NCI-H510A treated with DMSO at 0.1 percent for 48 hours (cell line): ENCODE results near the gene CFAP65.

Experiments used
- DNase-seq: peaks from one replicate; lab custom pipeline; 2025; lab: John Stamatoyannopoulos, UW

CFAP65 gene

GRCh38 chr2:219016721-219017120, 24.6 kb downstream of the CFAP65 start:
- no peak for DNase-seq

GRCh38 chr2:219010873-219011272, 30.4 kb downstream of the CFAP65 start:
- no peak for DNase-seq

DNA sequence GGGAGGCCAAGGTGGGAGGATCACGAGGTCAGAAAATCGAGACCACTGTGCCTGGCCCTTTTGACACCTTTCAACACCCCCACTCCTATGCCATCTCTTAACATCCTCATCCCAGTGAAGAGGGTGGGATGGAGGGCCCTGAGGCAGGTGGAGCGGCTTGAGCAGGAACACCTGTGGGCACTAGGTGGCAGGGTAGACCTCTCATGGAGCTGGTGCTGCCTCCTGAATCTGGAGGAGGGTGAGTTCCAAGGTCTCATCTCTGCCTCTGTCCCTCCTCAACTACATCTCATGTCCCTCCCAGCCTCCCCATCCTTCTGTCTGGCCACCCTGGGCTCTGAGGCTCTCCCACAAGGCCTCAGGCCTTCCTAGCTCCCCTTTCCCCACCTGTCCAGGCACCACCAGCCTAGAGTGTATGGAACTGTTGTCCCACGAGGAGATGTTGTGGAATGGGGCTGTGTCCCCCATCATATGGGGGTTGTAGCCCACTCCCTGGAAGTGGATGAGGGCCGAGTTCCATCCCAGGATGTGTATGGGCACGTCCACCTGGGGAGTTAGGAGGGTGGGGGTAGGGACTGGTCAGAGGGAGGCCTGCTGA, 31.1 kb downstream of the CFAP65 start:
- no peak for DNase-seq

DNA sequence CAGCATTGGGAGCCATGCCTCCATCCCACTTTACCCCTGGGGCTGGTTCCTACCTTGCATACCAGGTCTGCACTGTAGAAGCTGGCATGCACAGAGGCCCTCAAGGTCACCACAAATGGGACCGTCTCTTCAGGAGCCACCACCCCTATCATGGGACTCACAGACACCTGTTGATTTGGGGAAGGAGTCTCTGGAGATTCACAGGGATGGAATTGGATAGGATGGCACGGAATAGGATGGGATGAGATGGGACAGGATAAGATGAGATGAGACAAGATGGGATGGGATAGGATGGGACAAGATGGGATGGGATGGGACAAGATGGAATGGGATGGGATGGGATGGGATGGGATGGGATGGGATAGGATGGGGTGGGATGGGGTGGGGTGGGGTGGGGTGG, 32.0 kb downstream of the CFAP65 start:
- no peak for DNase-seq

DNA sequence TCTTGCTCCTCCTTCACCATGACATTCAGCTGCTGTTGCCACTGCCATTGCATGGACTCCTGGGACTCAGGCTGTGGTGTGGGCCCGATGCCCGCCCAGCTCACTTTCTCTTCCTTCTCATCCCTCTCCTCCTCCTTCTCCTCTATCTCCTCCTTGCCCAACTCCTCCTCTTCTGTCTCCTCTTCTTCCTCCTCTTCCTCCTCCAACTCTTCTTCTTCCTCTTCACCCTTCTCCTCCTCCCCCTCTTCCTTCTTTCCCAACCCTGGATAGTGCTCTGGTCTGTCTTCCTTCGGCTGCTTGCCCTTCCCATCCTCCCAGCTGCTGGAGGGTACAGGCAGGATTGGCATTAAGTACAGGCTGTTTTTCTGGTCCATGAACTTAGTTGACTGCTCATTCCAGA, 37.3 kb downstream of the CFAP65 start:
- DNase-seq: no peak

DNA sequence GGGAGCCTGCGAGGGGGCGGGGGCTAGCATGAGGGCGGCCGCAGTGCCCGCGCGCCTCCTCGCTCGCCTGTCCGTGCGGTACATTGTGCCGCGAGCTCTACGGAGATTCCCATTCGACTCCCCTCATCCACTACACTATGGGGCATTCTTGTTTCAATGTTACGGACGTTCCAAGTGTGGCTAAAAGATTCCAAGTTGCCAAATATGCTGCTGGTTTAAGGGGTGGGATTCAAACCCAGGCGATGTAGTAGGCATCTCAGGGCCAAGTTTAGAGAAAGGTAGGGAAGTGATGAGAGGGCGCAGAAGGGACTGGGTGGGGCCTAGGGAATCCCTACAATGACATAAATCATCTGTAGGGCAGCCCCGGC, 38.1 kb downstream of the CFAP65 start:
- DNase-seq: peak; percentile 68

DNA sequence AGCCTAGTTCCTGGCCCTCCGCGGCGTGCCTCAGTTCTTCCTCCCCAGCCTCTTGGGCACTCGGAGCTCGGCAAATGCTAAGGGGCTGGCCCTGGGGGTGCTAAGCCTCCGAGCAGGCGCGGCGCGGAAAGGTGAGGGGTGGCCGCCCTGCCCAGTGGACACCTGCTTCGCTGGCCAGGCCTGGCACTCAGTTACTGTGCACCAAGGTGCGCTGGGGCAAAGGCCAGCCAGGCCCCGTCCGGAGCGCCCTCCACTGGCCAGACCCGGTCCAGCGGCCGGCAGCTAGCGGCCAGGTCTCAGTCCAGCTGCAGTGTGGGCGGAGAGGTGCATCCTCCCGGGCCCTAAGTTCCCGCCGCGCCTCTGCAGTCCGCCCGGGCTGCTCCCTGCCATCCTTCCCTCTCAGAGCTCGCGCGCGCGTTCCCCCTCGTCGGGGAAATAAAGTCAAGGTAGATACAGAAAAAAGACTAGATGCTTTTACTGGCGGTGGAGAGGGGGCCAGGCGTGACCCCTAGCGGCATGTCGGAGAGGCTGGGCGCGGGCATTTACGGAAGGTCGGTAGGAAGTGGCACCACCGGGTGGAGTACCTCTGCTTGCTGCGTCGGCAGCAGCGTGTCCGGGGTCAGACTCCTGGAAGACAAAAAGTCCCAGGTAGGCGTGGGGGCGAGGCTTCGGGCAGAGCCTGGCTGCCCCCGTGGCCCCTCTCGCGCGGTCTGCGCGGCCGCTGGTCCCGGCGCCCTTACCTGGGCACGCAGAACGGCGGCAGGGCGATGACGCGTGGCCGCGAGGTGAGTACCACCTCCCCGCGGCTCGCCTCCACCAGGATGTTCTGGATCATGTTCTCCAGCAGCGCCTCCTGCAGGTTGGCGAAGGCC, 38.7 kb downstream of the CFAP65 start:
- peak; percentile 93 for DNase-seq

- DNase-seq: peak; percentile 100
These were observed 39.5 kb downstream of the CFAP65 start for GRCh38 chr2:219001577-219002394.

DNA sequence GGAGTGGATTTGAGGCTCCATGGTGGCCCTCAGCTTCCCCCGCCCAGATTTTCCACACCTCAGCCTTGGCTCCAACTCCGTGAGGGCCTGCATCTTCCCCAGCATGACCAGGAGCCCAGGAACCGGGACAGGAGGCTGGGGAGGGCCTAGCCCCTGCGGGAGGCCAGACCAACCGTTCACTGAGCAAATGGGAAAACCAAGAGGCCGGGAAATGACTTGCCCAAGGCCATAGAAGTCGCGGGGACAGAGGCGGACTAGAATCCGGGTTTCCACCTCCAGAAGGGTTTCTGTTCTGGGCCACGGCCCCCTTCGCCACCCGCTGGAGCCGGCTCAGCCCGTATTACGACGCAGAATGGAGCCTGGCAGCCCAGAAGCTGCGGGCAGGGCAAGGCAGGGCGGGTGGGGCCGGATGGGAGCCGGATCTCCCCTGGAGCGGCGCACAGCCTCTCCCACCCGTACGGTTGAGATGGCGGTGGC, 40.2 kb downstream of the CFAP65 start:
- no peak for DNase-seq

DNA sequence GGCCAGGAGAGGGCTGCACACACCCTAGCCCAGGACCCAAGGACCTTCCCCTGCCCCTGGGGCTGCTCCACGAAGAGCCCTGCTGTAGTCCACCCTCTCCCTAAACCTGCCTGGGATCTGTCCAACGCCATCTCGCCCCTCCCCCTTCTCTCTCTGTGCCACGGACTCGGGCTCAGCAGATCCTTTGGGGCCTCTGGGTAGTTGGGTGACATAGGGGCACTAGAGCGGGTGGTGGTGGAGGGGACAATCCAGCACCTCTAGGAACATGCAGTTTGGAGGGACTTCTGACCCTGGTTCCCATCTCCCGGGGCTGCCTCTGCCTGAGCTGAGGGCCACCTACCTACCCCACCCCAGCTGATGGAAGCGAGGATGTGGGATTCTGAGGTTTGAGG, 40.8 kb downstream of the CFAP65 start:
- peak; percentile 91 for DNase-seq

GRCh38 chr2:218999881-219000568, 41.3 kb downstream of the CFAP65 start:
- DNase-seq: peak; percentile 94

DNA sequence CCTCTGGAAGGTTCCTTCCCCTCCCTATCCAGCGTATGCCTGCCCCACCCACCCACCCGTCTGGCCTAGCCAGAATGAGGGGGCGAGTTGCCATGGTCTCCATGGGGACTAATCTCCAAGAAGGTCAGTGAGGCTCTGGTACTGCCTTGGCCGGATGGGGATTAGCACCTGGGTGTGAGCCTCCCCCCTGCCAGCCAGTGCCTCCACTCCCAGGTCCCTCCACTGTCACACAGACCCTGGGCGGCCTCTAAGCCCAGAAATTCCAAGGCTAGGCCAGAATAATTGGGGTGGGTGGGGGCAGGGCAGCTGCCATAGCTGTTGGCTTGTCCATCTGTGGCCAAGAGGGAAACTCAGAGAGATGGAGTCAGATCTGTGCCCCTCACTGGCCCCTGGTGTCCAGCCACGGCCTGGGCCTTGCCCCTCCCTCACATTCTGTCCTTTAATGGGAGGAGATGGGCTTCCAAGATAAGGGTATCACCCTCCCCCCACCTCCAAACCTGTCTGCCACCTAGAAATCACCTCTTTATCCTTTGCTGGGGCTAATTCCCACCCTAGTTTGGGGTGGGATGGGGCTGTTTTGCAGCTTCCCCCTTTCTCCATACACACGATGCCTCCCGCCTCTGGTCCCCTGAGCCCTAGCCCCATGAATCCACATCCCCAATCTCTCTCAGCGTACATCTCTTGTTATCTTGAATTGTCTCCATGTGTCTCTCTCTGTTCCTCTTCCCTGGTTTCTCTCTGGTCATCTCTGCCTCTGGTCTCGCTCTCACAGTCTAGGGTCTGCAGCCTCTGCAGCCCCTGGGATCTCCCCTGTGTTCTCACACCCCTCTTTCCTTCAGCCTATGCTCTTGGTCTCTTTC, 42.1 kb downstream of the CFAP65 start:
- DNase-seq: peak; percentile 76

GRCh38 chr2:218998414-218999002, 42.8 kb downstream of the CFAP65 start:
- peak; percentile 76 for DNase-seq

- DNase-seq: peak; percentile 78
These were observed 43.6 kb downstream of the CFAP65 start for GRCh38 chr2:218997731-218998130.

DNA sequence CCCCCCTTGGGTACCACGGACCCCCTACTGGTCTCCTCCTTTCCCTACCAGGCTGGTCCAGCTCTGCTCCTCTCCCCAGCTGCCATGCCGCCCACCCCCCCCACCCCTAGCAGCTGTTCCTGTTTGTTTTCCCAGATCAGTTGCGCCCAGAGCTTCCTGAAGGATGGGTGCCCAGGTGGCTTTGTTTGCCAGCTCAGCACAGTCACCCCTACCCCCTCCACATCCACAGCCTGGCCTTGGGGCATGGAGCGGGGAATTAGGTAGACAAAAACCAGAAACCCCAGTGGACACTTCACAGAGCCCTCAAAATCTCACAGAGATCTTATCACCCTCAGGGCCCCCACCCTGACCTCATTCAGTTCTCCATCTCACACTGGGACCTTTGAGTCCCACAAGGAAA, 44.4 kb downstream of the CFAP65 start:
- DNase-seq: peak; percentile 84

GRCh38 chr2:218995972-218996711, 45.2 kb downstream of the CFAP65 start:
- DNase-seq: peak; percentile 89

GRCh38 chr2:218995561-218995960, 45.8 kb downstream of the CFAP65 start:
- no peak for DNase-seq

- DNase-seq: no peak
These were observed 47.7 kb downstream of the CFAP65 start, which contains the start of gene CRYBA2 for GRCh38 chr2:218993345-218994315. Gene CRYBA2, minus strand, starts transcription at chr2:218993422. Its CDS starts 246 bp downstream, at chr2:218993176.
